ENCODE data around the gene ZSCAN9. TPM values are rescaled to one million over a fixed set of nuclear protein-coding genes. Genes with fewer than 3 reads are reported as not detected.

The ZSCAN9 gene
- total and polyA plus RNA-seq, 2 experiments from 2014 or later, result 7.4 to 12.2 TPM

GRCh38 chr6:28252009-28252975, 27.2 kb downstream of the ZSCAN9 start, which contains the start of gene ZKSCAN4:
Gene ZKSCAN4 (minus strand): TSS chr6:28252269. CDS start chr6:28251980, 289 bp downstream.
- Histone ChIP-seq H3K9me2 (replicated peaks; ENCODE audit: insufficient read depth) (no peaks in the 10 kb centered on the region), H3K27me3 (no peaks in the 10 kb centered on the region), H3K27ac (peak within 1 kb of the TSS; percentile 47), H3K36me3 (replicated peaks; ENCODE audit: insufficient read depth, low read depth) (no peaks in the 10 kb centered on the region), H3K79me2 (peaks cover 21% of the 10 kb centered on the region), H3K9me3 (ENCODE audit: low read depth) (no peaks in the 10 kb centered on the region), H3K4me2 (peak within 1 kb of the TSS; percentile 78), H4K20me1 (ENCODE audit: insufficient read depth, poor library complexity, severe bottlenecking) (no peaks in the 10 kb centered on the region), H2AFZ (peak within 1 kb of the TSS; percentile 82), H3K4me1 (ENCODE audit: insufficient read depth) (peaks cover 11% of the 10 kb centered on the region), H3K4me3 (peak within 1 kb of the TSS; percentile 81)
- 9% methylated on average over 14 of the region's 14 CpGs for WGBS (ENCODE audit: low lambda C conversion rate, missing lambda C conversion rate)
- peak; percentile 93 for DNase-seq (ENCODE audit: low spot score)
- TF ChIP-seq EZH2 (IDR thresholded peaks at IDR 0.05; ENCODE audit: borderline replicate concordance) (no peak), CTCF (IDR thresholded peaks at IDR 0.05; ENCODE audit: poor library complexity) (no peak), EZH2phosphoT487 (IDR thresholded peaks at IDR 0.05; ENCODE audit: low read depth, severe bottlenecking, unreplicated experiment) (no peak)

GRCh38 chr6:28254121-28254519, 29.0 kb downstream of the ZSCAN9 start:
- H3K9me2 ChIP-seq (replicated peaks; ENCODE audit: insufficient read depth), result no peaks in the 10 kb centered on the region

GRCh38 chr6:28257042-28257441, 32.0 kb downstream of the ZSCAN9 start:
- Histone ChIP-seq H3K4me2 (no peak overlapping the region), H3K27ac (no peak overlapping the region), H3K4me1 (ENCODE audit: insufficient read depth) (no peaks in the 10 kb centered on the region), H3K4me3 (no peak overlapping the region), H3K79me2 (no peaks in the 10 kb centered on the region), H3K36me3 (replicated peaks; ENCODE audit: insufficient read depth, low read depth) (no peaks in the 10 kb centered on the region), H3K27me3 (peaks cover 8% of the 10 kb centered on the region), H3K9me2 (replicated peaks; ENCODE audit: insufficient read depth) (no peaks in the 10 kb centered on the region), H2AFZ (no peak overlapping the region), H3K9me3 (ENCODE audit: low read depth) (no peaks in the 10 kb centered on the region), H4K20me1 (ENCODE audit: insufficient read depth, poor library complexity, severe bottlenecking) (no peaks in the 10 kb centered on the region)
- no peak for DNase-seq (ENCODE audit: low spot score)
- WGBS (ENCODE audit: low lambda C conversion rate, missing lambda C conversion rate), result 0% methylated on average over 1 of the region's 1 CpG
- TF ChIP-seq EZH2phosphoT487 (IDR thresholded peaks at IDR 0.05; ENCODE audit: low read depth, severe bottlenecking, unreplicated experiment), result no peak
- no peak for TF ChIP-seq CTCF (IDR thresholded peaks at IDR 0.05; ENCODE audit: poor library complexity)
- TF ChIP-seq EZH2 (IDR thresholded peaks at IDR 0.05; ENCODE audit: borderline replicate concordance), result no peak

More at GRCh38 chr6:28254121-28254519, 29.0 kb downstream of the ZSCAN9 start:
- Histone ChIP-seq H3K9me3 (ENCODE audit: low read depth) (no peaks in the 10 kb centered on the region), H3K4me1 (ENCODE audit: insufficient read depth) (peaks cover 11% of the 10 kb centered on the region), H3K27ac (no peak overlapping the region), H2AFZ (no peak overlapping the region), H3K79me2 (peaks cover 21% of the 10 kb centered on the region), H3K36me3 (replicated peaks; ENCODE audit: insufficient read depth, low read depth) (no peaks in the 10 kb centered on the region), H4K20me1 (ENCODE audit: insufficient read depth, poor library complexity, severe bottlenecking) (no peaks in the 10 kb centered on the region), H3K4me2 (no peak overlapping the region), H3K27me3 (no peaks in the 10 kb centered on the region), H3K4me3 (no peak overlapping the region)
- 85% methylated on average over 1 of the region's 1 CpG for WGBS (ENCODE audit: low lambda C conversion rate, missing lambda C conversion rate)
- no peak for TF ChIP-seq CTCF (IDR thresholded peaks at IDR 0.05; ENCODE audit: poor library complexity)
- TF ChIP-seq EZH2phosphoT487 (IDR thresholded peaks at IDR 0.05; ENCODE audit: low read depth, severe bottlenecking, unreplicated experiment), result no peak
- TF ChIP-seq EZH2 (IDR thresholded peaks at IDR 0.05; ENCODE audit: borderline replicate concordance), result no peak
- DNase-seq (ENCODE audit: low spot score), result no peak
